Loucy (cell line): ENCODE measurements around the gene TRIP6.
A peak's percentile ranks its signal among the peaks of the same experiment; 100 is the strongest.

ENCODE experiments used
- H2AFZ ChIP-seq: fragments of 200-600 bp; sonication (generic); 2 replicates; pipeline ENCODE4 v1.6.0; 2016; ENCODE audit warnings: antibody characterized with exemption, mild to moderate bottlenecking, low read length, moderate library complexity
- H3F3A ChIP-seq: fragments of 200-600 bp; 2 replicates; pipeline ENCODE4 v1.6.0; 2016; ENCODE audit warnings: antibody characterized with exemption, low read depth, mild to moderate bottlenecking
- H3K27me3 ChIP-seq: fragments of 200-600 bp; sonication (generic); 2 replicates; pipeline ENCODE4 v1.6.1; 2014; ENCODE audit warnings: low read length, mild to moderate bottlenecking; ENCODE audit not compliant: insufficient read depth, poor library complexity, severe bottlenecking
- H3K36me3 ChIP-seq: fragments of 200-600 bp; sonication (generic); 2 replicates; pipeline ENCODE4 v1.6.1; 2016; ENCODE audit warnings: low read length; ENCODE audit not compliant: insufficient read depth
- H3K4me1 ChIP-seq: fragments of 200-600 bp; sonication (generic); 2 replicates; pipeline ENCODE4 v1.5.1; 2014; ENCODE audit warnings: low read length, mild to moderate bottlenecking; ENCODE audit not compliant: insufficient read depth, poor library complexity, severe bottlenecking
- H3K4me2 ChIP-seq: fragments of 200-600 bp; sonication (generic); 2 replicates; pipeline ENCODE4 v1.6.0; 2014; ENCODE audit warnings: antibody characterized with exemption, low read length, low read depth, mild to moderate bottlenecking; ENCODE audit not compliant: poor library complexity, severe bottlenecking
- H3K4me3 ChIP-seq: fragments of 200-600 bp; sonication (generic); 2 replicates; pipeline ENCODE4 v1.5.1; 2014; ENCODE audit warnings: low read length, mild to moderate bottlenecking, mixed read lengths; ENCODE audit not compliant: poor library complexity, severe bottlenecking
- H3K79me2 ChIP-seq: fragments of 200-600 bp; sonication (generic); 2 replicates; pipeline ENCODE4 v1.6.1; 2014; ENCODE audit warnings: low read length; ENCODE audit not compliant: insufficient read depth
- H3K9ac ChIP-seq: fragments of 200-600 bp; sonication (generic); 2 replicates; pipeline ENCODE4 v1.6.0; 2014; ENCODE audit warnings: mild to moderate bottlenecking, low read depth, low read length, moderate library complexity; ENCODE audit not compliant: poor library complexity, severe bottlenecking
- H3K9me2 ChIP-seq: fragments of 200-600 bp; sonication (generic); replicated peaks from 2 replicates; pipeline ENCODE4 v1.6.1; 2016; ENCODE audit warnings: low read depth, low read length, mixed read lengths
- H3K9me3 ChIP-seq: fragments of 200-600 bp; sonication (generic); 2 replicates; pipeline ENCODE4 v1.6.1; 2014; ENCODE audit warnings: mild to moderate bottlenecking, antibody characterized with exemption, low read length, low read depth; ENCODE audit not compliant: insufficient read depth
- H4K20me1 ChIP-seq: fragments of 200-600 bp; sonication (generic); 2 replicates; pipeline ENCODE4 v1.6.0; 2014; ENCODE audit warnings: antibody characterized with exemption, low read length, mild to moderate bottlenecking; ENCODE audit not compliant: insufficient read depth, poor library complexity, severe bottlenecking
- EZH2phosphoT487 ChIP-seq: fragments of 200-600 bp; IDR thresholded peaks from 2 replicates; pipeline ENCODE4 v1.6.1; 2018; ENCODE audit warnings: antibody characterized with exemption, mild to moderate bottlenecking, moderate library complexity, borderline replicate concordance
- TF ChIP-seq, protein P1 (sequence below): fragments of 200-600 bp; sonication (generic); conservative IDR thresholded peaks from 2 replicates; pipeline ENCODE4 v1.5.1; 2014; ENCODE audit warnings: mild to moderate bottlenecking, antibody characterized with exemption, low read length

TRIP6 gene

DNA sequence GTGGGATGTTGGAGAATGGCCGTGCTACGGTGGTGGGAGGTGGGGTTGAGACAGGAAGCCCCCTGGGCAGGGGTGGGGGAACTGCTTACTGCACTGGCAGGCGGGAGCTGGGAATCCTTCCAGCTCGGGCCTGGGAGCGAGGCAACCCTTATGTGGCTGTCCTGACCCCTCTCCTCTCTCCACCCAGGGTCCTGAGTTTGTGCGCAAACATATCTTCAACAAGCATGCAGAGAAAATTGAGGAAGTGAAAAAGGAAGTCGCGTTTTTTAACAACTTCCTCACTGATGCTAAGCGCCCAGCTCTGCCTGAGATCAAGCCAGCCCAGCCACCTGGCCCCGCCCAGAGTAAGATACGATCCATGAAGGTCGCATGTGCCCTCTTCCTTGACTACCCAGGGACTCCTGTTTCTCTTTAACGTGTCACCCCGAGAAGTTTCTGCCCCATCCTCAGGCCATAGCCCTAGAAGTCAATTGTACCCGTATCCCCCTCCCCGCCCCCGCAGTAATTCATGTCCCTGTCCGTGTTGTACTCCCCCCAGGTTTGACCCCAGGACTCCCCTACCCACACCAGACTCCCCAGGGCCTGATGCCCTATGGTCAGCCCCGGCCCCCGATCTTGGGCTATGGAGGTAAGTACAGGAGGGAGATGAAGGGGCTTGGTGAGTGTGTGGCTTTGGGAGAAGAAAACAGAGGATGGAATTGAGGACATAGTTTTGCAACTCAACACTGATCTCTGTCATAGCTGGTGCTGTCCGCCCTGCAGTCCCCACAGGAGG lies 20.5 kb downstream of the TRIP6 start:
- no peaks in the 10 kb centered on the region for H3K9me3 ChIP-seq
- H4K20me1 ChIP-seq = peaks cover 36% of the 10 kb centered on the region
- no peaks in the 10 kb centered on the region for H3K9me2 ChIP-seq
- 0 out of 2 replicates have a peak, but pooled peaks cover 5% of the 10 kb centered on the region for H3F3A ChIP-seq
- H3K4me3 ChIP-seq = no peak overlapping the region
- H2AFZ ChIP-seq = no peak overlapping the region
- peaks cover 28% of the 10 kb centered on the region for H3K4me1 ChIP-seq
- peaks cover 9% of the 10 kb centered on the region; the same call in 1 of the 2 replicates for H3K79me2 ChIP-seq
- H3K9ac ChIP-seq = peak overlapping the region; percentile 7
- H3K36me3 ChIP-seq = peaks cover 62% of the 10 kb centered on the region; the same call in 1 of the 2 replicates
- TF ChIP-seq, protein P1, sequence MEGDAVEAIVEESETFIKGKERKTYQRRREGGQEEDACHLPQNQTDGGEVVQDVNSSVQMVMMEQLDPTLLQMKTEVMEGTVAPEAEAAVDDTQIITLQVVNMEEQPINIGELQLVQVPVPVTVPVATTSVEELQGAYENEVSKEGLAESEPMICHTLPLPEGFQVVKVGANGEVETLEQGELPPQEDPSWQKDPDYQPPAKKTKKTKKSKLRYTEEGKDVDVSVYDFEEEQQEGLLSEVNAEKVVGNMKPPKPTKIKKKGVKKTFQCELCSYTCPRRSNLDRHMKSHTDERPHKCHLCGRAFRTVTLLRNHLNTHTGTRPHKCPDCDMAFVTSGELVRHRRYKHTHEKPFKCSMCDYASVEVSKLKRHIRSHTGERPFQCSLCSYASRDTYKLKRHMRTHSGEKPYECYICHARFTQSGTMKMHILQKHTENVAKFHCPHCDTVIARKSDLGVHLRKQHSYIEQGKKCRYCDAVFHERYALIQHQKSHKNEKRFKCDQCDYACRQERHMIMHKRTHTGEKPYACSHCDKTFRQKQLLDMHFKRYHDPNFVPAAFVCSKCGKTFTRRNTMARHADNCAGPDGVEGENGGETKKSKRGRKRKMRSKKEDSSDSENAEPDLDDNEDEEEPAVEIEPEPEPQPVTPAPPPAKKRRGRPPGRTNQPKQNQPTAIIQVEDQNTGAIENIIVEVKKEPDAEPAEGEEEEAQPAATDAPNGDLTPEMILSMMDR = no peak
- no peak for TF ChIP-seq EZH2phosphoT487
- H3K27me3 ChIP-seq = no peaks in the 10 kb centered on the region
- peak overlapping the region; percentile 29 for H3K4me2 ChIP-seq

DNA sequence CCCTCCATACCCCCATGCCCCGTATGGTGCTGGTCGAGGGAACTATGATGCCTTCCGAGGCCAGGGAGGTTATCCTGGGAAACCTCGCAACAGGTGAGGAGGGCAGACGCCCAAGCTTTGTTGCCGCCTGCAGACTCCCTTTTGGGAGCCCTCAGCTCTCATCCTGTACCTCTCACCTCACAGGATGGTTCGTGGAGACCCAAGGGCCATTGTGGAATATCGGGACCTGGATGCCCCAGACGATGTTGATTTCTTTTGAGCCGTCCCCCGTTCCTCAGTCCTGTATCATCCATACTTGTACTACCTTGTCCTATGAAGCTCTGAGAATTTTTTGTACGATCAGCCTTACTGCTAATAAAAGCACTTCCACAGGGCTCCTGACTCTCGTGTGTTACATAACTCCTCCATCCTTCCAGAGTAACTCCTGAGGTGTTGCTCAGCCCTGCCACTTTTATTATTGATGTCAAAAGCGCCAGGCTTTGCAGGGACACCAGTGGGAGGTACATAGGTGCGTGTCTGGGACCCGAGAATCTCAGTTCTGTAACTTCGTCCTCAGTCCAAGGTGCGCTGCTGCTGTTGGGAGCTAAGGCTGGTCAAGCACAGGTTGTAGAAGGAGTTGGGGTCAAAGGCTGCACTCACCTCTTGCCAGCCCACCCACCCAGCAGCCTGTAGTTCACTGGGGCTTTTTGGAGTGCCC lies 21.3 kb downstream of the TRIP6 start:
- peak overlapping the region; percentile 72 for H3K9ac ChIP-seq
- peaks cover 55% of the 10 kb centered on the region; the same call in 1 of the 2 replicates for H3K36me3 ChIP-seq
- H4K20me1 ChIP-seq = peaks cover 29% of the 10 kb centered on the region
- H3K4me3 ChIP-seq = peak overlapping the region; percentile 70
- no peaks in the 10 kb centered on the region for H3K9me3 ChIP-seq
- peak overlapping the region; percentile 69 for H3K4me2 ChIP-seq
- H3K27me3 ChIP-seq = no peaks in the 10 kb centered on the region
- no peak overlapping the region for H2AFZ ChIP-seq
- peaks cover 28% of the 10 kb centered on the region for H3K4me1 ChIP-seq
- TF ChIP-seq, protein P1 = no peak
- no peak for TF ChIP-seq EZH2phosphoT487
- 0 out of 2 replicates have a peak, but pooled peaks cover 5% of the 10 kb centered on the region for H3F3A ChIP-seq
- H3K79me2 ChIP-seq = peaks cover 8% of the 10 kb centered on the region; the same call in 1 of the 2 replicates
- H3K9me2 ChIP-seq = no peaks in the 10 kb centered on the region

DNA sequence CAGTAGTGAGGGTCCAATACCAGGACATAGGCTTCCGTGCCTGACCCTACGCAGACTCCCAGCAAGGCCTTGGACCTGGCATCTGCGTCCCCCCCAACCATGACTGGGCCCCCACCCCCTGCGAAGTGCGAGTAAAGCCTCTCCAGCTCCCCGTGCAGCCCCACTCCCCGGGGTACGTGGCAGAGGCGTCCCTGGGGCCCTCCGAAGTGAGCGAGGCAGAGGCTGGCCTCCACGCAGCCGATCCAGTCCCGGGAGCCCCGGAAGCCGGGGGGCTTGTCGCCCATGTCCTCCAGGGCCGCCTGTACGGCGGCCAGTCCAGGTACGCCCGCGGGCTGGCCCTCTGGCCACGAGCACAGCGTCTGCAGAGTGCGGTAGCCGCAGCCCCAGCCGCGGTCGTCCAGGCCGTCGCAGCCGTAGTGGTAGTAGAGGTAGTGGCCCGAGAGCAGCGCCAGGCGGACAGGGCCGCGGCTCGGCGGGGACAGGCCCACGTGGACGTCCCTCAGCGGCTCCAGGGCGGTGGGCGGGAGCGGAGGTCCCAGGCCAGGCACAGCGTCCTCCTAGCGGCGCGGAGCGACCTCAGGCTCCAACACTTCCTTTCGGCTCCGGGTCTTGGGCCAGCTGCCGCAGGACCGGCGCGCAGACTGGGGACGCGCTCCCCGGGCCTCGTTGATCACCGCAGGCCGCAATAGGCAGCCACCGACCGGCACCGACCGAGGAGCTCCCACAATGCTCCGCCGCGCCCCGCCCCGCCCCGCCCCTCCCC lies 22.0 kb downstream of the TRIP6 start, which contains the start of gene UFSP1:
TSS of gene UFSP1 (minus strand) at position 728 of the 763 bp plus-strand sequence. CDS start at position 284, 444 bp downstream.
- Histone ChIP-seq H3K27me3 (no peaks in the 10 kb centered on the region), H3F3A (0 out of 2 replicates have a peak, but pooled peaks cover 5% of the 10 kb centered on the region), H3K4me2 (peak within 1 kb of the TSS; percentile 72), H2AFZ (peak within 1 kb of the TSS; percentile 86), H3K36me3 (peaks cover 48% of the 10 kb centered on the region; the same call in 1 of the 2 replicates), H3K4me3 (peak within 1 kb of the TSS; percentile 75), H3K9me3 (no peaks in the 10 kb centered on the region), H3K9ac (peak within 1 kb of the TSS; percentile 72), H3K9me2 (no peaks in the 10 kb centered on the region), H3K4me1 (peaks cover 28% of the 10 kb centered on the region), H4K20me1 (peaks cover 23% of the 10 kb centered on the region), H3K79me2 (peaks cover 3% of the 10 kb centered on the region; the same call in 1 of the 2 replicates)
- TF ChIP-seq, protein P1 = no peak
- no peak for TF ChIP-seq EZH2phosphoT487
